Mucosa of descending colon (tissue), 3 donors: ENCODE results near the gene SPDYE6. TPM values are rescaled to one million over a fixed set of nuclear protein-coding genes. Genes with fewer than 3 reads are reported as not detected.

ENCODE experiments used
- ATAC-seq: fragments of 200-7000 bp; cut with Tn5 transposase; one replicate; pipeline ENCODE4 v1.9.1; 2020; ENCODE audit warnings: mild to moderate bottlenecking, moderate library complexity
- DNase-seq, 3 donors: peaks; one replicate each; pipeline ENCODE4 v3.0.0-alpha.2; 2020
- H3K36me3 ChIP-seq: fragments of 200-600 bp; one replicate; pipeline ENCODE4 v1.8.0; 2021; ENCODE audit warnings: low read depth, mild to moderate bottlenecking
- H3K4me1 ChIP-seq: fragments of 200-600 bp; one replicate; pipeline ENCODE4 v1.8.0; 2021; ENCODE audit warnings: low read depth, mild to moderate bottlenecking
- H3K4me3 ChIP-seq: fragments of 200-600 bp; one replicate; pipeline ENCODE4 v1.8.0; 2021; ENCODE audit warnings: mild to moderate bottlenecking
- H3K9me3 ChIP-seq: fragments of 200-600 bp; one replicate; pipeline ENCODE4 v1.8.0; 2021; ENCODE audit warnings: mild to moderate bottlenecking
- intact Hi-C, 2 donors: fragments of 100-400 bp; cut with DNase I in 1 of 2; cut with micrococcal nuclease in 1 of 2; formaldehyde crosslinking; loops; one replicate each; pipeline versions ENCODE4 v1.11.0 to v1.11.1; 2022; cut with DNase I, micrococcal nuclease
- total RNA-seq, 3 donors: library from RNA; stranded (reverse); fragmentation: NEBNext Ultra II Directional in 2 of 3; extraction: Animal tissue kit (Norgen Biotek cat#: 25700) in 2 of 3; gene quantifications; one replicate each; pipeline versions ENCODE4 v1.2.1 to v1.2.4, GENCODE V29; 2021 to 2023
- TF ChIP-seq, protein P1 (sequence below): fragments of 200-600 bp; IDR thresholded peaks from one replicate; pipeline ENCODE4 v1.8.0; 2022; ENCODE audit warnings: antibody characterized with exemption, mild to moderate bottlenecking
- donor health status: DM: no; HTN: no; CAD: no; lungs with moderate emphysema.
- donor health status: DM: no; HTN: no; CAD: no.
- donor health status: DM: no; HTN: yes; CAD: no.

Gene SPDYE6
- total RNA-seq, 3 donors from 2014 or later = not detected

GRCh38 chr7:102313997-102314780, 42.1 kb downstream of the SPDYE6 start:
- H3K9me3 ChIP-seq = no peaks in the 10 kb centered on the region
- peak in 1 of 3 donors; percentile 44 for DNase-seq
- H3K4me1 ChIP-seq = no peaks in the 10 kb centered on the region
- no peak for ATAC-seq
- TF ChIP-seq, protein P1, sequence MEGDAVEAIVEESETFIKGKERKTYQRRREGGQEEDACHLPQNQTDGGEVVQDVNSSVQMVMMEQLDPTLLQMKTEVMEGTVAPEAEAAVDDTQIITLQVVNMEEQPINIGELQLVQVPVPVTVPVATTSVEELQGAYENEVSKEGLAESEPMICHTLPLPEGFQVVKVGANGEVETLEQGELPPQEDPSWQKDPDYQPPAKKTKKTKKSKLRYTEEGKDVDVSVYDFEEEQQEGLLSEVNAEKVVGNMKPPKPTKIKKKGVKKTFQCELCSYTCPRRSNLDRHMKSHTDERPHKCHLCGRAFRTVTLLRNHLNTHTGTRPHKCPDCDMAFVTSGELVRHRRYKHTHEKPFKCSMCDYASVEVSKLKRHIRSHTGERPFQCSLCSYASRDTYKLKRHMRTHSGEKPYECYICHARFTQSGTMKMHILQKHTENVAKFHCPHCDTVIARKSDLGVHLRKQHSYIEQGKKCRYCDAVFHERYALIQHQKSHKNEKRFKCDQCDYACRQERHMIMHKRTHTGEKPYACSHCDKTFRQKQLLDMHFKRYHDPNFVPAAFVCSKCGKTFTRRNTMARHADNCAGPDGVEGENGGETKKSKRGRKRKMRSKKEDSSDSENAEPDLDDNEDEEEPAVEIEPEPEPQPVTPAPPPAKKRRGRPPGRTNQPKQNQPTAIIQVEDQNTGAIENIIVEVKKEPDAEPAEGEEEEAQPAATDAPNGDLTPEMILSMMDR = no peak
- H3K4me3 ChIP-seq = no peak overlapping the region
- intact Hi-C loops = no loop called here
- H3K36me3 ChIP-seq = no peaks in the 10 kb centered on the region

GRCh38 chr7:102312317-102312716, 43.9 kb downstream of the SPDYE6 start:
- no peak for ATAC-seq
- Histone ChIP-seq H3K9me3 (no peaks in the 10 kb centered on the region), H3K36me3 (no peaks in the 10 kb centered on the region), H3K4me1 (peaks cover 4% of the 10 kb centered on the region), H3K4me3 (no peak overlapping the region)
- intact Hi-C loops = no loop called here
- TF ChIP-seq, protein P1 = no peak
- no peak for DNase-seq

GRCh38 chr7:102310414-102310815, 45.8 kb downstream of the SPDYE6 start:
- intact Hi-C loops = no loop called here
- Histone ChIP-seq H3K4me3 (no peak overlapping the region), H3K4me1 (peaks cover 10% of the 10 kb centered on the region), H3K36me3 (no peaks in the 10 kb centered on the region), H3K9me3 (no peaks in the 10 kb centered on the region)
- ATAC-seq (no peak), DNase-seq (no peak)
- TF ChIP-seq, protein P1 = no peak

GRCh38 chr7:102306916-102307677, 49.1 kb downstream of the SPDYE6 start:
- intact Hi-C loops = no loop called here
- TF ChIP-seq, protein P1 = no peak
- no peaks in the 10 kb centered on the region for H3K36me3 ChIP-seq
- peak; percentile 85 to 92 (median 87) for DNase-seq
- no peaks in the 10 kb centered on the region for H3K9me3 ChIP-seq
- no peak overlapping the region for H3K4me3 ChIP-seq
- peaks cover 10% of the 10 kb centered on the region for H3K4me1 ChIP-seq
- peak; percentile 97 for ATAC-seq

DNA sequence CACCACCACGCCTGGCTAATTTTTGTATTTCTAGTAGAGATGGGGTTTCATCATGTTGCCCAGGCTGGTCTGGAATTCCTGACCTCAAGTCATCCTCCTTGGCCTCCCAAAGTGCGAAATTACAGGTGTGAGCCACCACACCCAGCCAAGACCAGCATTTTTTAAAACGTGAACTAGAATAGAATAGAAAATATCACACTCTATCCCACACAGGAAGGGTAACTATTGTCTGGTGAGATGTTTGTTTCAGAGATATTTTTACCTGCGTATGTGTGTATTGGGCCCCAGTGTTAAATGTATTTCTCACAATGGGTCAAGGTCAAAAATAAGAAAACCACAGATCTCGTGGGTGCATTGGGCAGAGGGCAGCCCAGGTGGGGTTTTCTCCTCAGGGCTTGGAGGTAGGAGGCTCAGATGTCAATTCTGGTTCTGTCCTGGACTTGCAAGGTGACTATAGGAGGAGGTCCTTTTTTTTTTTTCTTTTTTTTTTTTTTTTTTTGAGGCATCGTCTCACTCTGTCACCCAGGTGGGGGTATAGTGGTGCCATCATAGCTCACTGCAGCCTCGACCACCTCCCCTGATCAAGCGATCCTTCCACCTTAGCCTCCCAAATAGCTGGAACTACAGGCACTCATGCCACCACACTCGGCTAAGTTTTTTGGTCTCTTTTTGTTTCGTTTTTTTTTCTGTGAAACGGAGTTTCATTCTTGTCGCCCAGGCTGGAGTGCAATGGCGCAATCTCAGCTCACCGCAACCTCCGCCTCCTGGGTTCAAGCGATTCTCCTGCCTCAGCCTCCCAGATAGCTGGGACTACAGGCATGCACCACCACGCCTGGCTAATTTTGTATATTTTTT, 50.6 kb downstream of the SPDYE6 start:
- no peaks in the 10 kb centered on the region for H3K36me3 ChIP-seq
- TF ChIP-seq, protein P1 = no peak
- no peaks in the 10 kb centered on the region for H3K9me3 ChIP-seq
- DNase-seq (no peak), ATAC-seq (no peak)
- peaks cover 10% of the 10 kb centered on the region for H3K4me1 ChIP-seq
- intact Hi-C loops = no loop called here
- no peak overlapping the region for H3K4me3 ChIP-seq
